Measurements from ENCODE around the gene HAGH. TPM values are rescaled to one million over a fixed set of nuclear protein-coding genes. Genes with fewer than 3 reads are reported as not detected.
A peak's percentile ranks its signal among the peaks of the same experiment; 100 is the strongest.

The HAGH gene
- total RNA-seq, 1 experiment from 2014 or later = 36.0 TPM

DNA sequence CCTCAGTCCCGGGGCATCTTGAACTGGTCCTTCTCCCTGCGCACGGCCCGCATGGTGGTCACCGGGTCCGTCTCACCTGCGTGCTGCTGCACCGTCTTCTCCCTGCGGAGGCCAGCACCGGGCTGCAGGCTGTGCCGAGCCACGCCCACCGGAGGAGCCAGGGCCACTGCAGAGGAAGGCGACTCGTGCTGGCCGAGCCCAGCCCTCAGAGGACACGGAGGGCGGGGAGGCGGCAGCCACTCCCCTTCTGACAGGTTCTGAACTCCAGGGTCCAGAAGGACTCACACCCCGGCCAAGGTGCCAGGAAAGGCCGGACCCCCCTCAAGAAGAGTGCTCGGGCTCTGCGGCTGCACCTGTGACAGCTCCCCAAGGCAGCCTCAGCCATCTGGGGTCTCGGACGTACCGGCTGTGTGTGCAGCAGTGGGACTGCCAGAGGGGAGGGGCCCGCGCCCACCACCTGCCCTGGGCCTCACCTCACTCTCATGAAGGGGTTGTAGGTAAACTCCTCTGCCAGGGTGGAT, 17.3 kb downstream of the HAGH start:
- TF ChIP-seq SP1 (CRISPR knock-in tag; conservative IDR thresholded peaks at IDR 0.05) (0 out of 2 replicates have a peak, but pooled peaks have one; percentile 41), KAT7 (CRISPR knock-in tag; IDR thresholded peaks at IDR 0.05; ENCODE audit: borderline replicate concordance) (no peak), HMGA2 (CRISPR knock-in tag; IDR thresholded peaks at IDR 0.05) (no peak), TEAD4 (CRISPR knock-in tag; IDR thresholded peaks at IDR 0.05) (no peak), MAX (CRISPR knock-in tag; IDR thresholded peaks at IDR 0.05) (peak; percentile 51; the same call in 1 of the 2 replicates), CREM (CRISPR knock-in tag; IDR thresholded peaks at IDR 0.05) (no peak), GTF2I (CRISPR knock-in tag; conservative IDR thresholded peaks at IDR 0.05) (no peak)
- TF ChIP-seq, protein P1, sequence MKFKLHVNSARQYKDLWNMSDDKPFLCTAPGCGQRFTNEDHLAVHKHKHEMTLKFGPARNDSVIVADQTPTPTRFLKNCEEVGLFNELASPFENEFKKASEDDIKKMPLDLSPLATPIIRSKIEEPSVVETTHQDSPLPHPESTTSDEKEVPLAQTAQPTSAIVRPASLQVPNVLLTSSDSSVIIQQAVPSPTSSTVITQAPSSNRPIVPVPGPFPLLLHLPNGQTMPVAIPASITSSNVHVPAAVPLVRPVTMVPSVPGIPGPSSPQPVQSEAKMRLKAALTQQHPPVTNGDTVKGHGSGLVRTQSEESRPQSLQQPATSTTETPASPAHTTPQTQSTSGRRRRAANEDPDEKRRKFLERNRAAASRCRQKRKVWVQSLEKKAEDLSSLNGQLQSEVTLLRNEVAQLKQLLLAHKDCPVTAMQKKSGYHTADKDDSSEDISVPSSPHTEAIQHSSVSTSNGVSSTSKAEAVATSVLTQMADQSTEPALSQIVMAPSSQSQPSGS (CRISPR knock-in tag; IDR thresholded peaks at IDR 0.05; ENCODE audit: borderline replicate concordance, low read depth) = no peak
- ChIA-PET POLR2A (no interaction called here), CTCF (interaction anchor here (0.9 kb wide), 1 partner anchor 86 kb away, joined by 3 read pairs; no protein-coding TSS in a partner anchor)
- Mint-ChIP-seq H3K36me3 (peaks cover 14% of the 10 kb centered on the region), H3K4me1 (no peaks in the 10 kb centered on the region), H3K4me3 (no peak overlapping the region), H3K9me3 (peaks cover 4% of the 10 kb centered on the region; the same call in 1 of the 2 replicates), H3K27me3 (ENCODE audit: low read depth) (no peaks in the 10 kb centered on the region; the same call in 1 of the 2 replicates), H3K27ac (no peak overlapping the region)
- ATAC-seq (peak; percentile 98), DNase-seq (ENCODE audit: low spot score) (peak; percentile 83)

DNA sequence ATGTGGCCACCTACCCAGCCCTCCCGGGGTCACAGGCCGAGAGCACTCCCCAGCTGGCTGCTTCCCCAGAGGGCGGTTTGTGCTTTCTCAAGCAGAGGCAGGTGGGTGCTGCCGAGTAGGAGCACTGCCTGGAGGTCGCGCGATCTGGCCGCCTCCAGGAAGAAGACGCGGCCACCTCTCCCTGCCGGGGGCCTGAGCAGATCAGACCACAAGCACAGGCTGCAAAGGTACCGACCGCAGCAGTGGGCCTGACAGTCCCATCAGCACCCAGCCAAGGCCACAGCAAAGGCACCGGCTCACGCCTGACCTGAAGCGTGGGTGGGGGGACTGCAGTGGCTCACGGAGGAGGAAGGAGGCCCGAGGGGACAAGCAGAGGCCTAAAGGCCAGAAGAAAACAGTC, 17.9 kb downstream of the HAGH start:
- Mint-ChIP-seq H3K27me3 (ENCODE audit: low read depth) (no peaks in the 10 kb centered on the region; the same call in 1 of the 2 replicates), H3K4me1 (no peaks in the 10 kb centered on the region), H3K4me3 (no peak overlapping the region), H3K9me3 (peaks cover 7% of the 10 kb centered on the region; the same call in 1 of the 2 replicates), H3K27ac (no peak overlapping the region), H3K36me3 (peaks cover 14% of the 10 kb centered on the region)
- ATAC-seq = no peak
- POLR2A ChIA-PET = no interaction called here
- CTCF ChIA-PET = no interaction called here
- no peak for DNase-seq (ENCODE audit: low spot score)
- no peak for TF ChIP-seq ZNF138 (CRISPR knock-in tag; conservative IDR thresholded peaks at IDR 0.05)
- no peak for TF ChIP-seq AFF4 (CRISPR knock-in tag; IDR thresholded peaks at IDR 0.05; ENCODE audit: borderline replicate concordance)
- no peak for TF ChIP-seq ETV6 (CRISPR knock-in tag; IDR thresholded peaks at IDR 0.05)
- no peak for TF ChIP-seq JUN (CRISPR knock-in tag; IDR thresholded peaks at IDR 0.05)
- no peak for TF ChIP-seq NR2C2 (CRISPR knock-in tag; IDR thresholded peaks at IDR 0.05)
- no peak for TF ChIP-seq ZNF416 (CRISPR knock-in tag; IDR thresholded peaks at IDR 0.05)
- no peak for TF ChIP-seq NFE2L1 (CRISPR knock-in tag; IDR thresholded peaks at IDR 0.05)
- TF ChIP-seq GABPB1 (CRISPR knock-in tag; IDR thresholded peaks at IDR 0.05) = no peak
- no peak for TF ChIP-seq JAZF1 (CRISPR knock-in tag; IDR thresholded peaks at IDR 0.05)
- TF ChIP-seq PRRX2 (CRISPR knock-in tag; IDR thresholded peaks at IDR 0.05) = no peak
- TF ChIP-seq, protein P2, sequence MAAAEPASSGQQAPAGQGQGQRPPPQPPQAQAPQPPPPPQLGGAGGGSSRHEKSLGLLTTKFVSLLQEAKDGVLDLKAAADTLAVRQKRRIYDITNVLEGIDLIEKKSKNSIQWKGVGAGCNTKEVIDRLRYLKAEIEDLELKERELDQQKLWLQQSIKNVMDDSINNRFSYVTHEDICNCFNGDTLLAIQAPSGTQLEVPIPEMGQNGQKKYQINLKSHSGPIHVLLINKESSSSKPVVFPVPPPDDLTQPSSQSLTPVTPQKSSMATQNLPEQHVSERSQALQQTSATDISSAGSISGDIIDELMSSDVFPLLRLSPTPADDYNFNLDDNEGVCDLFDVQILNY (CRISPR knock-in tag; IDR thresholded peaks at IDR 0.05) = no peak
- no peak for TF ChIP-seq ZNF232 (CRISPR knock-in tag; IDR thresholded peaks at IDR 0.05)
- no peak for TF ChIP-seq NR3C1 (CRISPR knock-in tag; conservative IDR thresholded peaks at IDR 0.05; ENCODE audit: low read depth)
- TF ChIP-seq MYBL2 (CRISPR knock-in tag; IDR thresholded peaks at IDR 0.05) = no peak

Data from WTC11 (cell line).